NCI-H128 (cell line): ENCODE measurements around the gene SNTB2.
"Not testable (repeated sequence)": the region's sequence is repeated elsewhere in the genome, so short reads cannot be mapped to it uniquely, and the experiment has no call there.

Experiments
- DNase-seq: peaks from one replicate; lab custom pipeline; 2025; ENCODE audit not compliant: unreplicated experiment; lab: John Stamatoyannopoulos, UW

The SNTB2 gene

GRCh38 chr16:69283851-69284250 lies 96.9 kb downstream of the SNTB2 start:
- no peak for DNase-seq

GRCh38 chr16:69285240-69285639 lies 98.3 kb downstream of the SNTB2 start:
- no peak for DNase-seq

GRCh38 chr16:69286941-69287713 lies 100.2 kb downstream of the SNTB2 start:
- DNase-seq: no peak

- DNase-seq: not testable (repeated sequence)
Observed at GRCh38 chr16:69291657-69292056, 104.7 kb downstream of the SNTB2 start.

- no peak for DNase-seq
Observed at GRCh38 chr16:69293401-69293800, 106.4 kb downstream of the SNTB2 start.

- DNase-seq: no peak
Observed at GRCh38 chr16:69294051-69294450, 107.1 kb downstream of the SNTB2 start.

GRCh38 chr16:69296771-69297170 lies 109.8 kb downstream of the SNTB2 start:
- not testable (repeated sequence) for DNase-seq

GRCh38 chr16:69298261-69298660 lies 111.3 kb downstream of the SNTB2 start:
- DNase-seq: no peak

- no peak for DNase-seq
Observed at GRCh38 chr16:69301187-69301586, 114.2 kb downstream of the SNTB2 start.

GRCh38 chr16:69301861-69302260 lies 114.9 kb downstream of the SNTB2 start:
- DNase-seq: no peak

- DNase-seq: no peak
Observed at GRCh38 chr16:69302301-69302700, 115.3 kb downstream of the SNTB2 start.

GRCh38 chr16:69306031-69306430 lies 119.1 kb downstream of the SNTB2 start:
- no peak for DNase-seq

- no peak for DNase-seq
Observed at GRCh38 chr16:69307091-69307490, 120.1 kb downstream of the SNTB2 start.

GRCh38 chr16:69307856-69308255 lies 120.9 kb downstream of the SNTB2 start:
- DNase-seq: no peak

GRCh38 chr16:69309316-69309715 lies 122.4 kb downstream of the SNTB2 start:
- DNase-seq: no peak

GRCh38 chr16:69310653-69311532 lies 123.9 kb downstream of the SNTB2 start, which contains the start of gene VPS4A:
Gene VPS4A, plus strand, starts transcription at chr16:69311350. Its CDS starts 162 bp downstream, at chr16:69311512.
- peak; percentile 84 for DNase-seq

GRCh38 chr16:69311533-69312387 lies 124.8 kb downstream of the SNTB2 start:
- DNase-seq: no peak

GRCh38 chr16:69313469-69313868 lies 126.5 kb downstream of the SNTB2 start:
- no peak for DNase-seq

- DNase-seq: no peak
Observed at GRCh38 chr16:69314534-69314933, 127.6 kb downstream of the SNTB2 start.

GRCh38 chr16:69315486-69316311 lies 128.7 kb downstream of the SNTB2 start:
- DNase-seq: no peak
